IPS DF 19.7 (cell line): ENCODE results near the gene SLC29A3.

ENCODE experiments used
- DNase-seq: peaks from one replicate; pipeline ENCODE4 v3.0.0-alpha.2; 2013; ENCODE audit warnings: low read depth, low spot score

The SLC29A3 gene

DNA sequence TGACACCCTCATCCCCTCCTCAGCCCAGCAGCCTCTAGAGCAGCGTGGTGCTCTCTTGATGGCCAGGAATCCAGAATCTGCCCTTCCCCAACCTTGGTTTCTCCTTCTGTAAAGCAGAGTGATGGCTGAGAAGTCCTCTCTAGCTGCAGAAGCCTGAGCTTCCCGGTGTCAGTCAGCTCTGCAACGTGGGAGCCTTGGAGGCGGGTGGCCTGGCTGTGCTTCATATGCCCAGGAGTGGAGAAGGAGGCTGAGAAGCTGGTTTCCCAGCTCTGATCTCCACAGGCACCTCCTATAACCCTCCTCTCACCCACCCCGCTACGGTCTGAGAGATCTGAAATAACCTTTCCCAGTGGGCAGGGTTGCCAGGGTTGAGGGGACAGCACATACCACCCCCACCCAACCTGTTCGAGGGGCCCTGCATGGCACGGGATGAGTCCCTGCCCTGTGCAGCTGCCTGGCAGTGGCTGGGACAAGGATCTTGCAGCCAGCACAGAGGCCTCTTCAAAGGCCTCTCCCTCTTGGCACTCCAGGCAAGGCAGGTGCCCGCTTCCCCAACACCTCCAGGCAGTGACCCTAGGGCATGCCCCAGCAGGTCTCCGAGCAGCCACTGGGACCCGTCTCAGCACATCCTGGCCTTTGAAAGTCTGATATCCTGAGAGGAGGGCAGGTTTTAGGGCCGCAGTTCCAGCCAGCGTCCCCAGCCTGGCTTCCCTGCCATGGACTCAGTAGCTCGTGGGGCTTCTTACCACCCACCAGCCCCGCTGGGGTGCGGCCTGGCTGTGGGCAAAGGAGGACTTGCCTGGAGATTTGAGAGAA is 18.3 kb upstream of the SLC29A3 start:
- no peak for DNase-seq

- no peak for DNase-seq
These were observed 17.6 kb upstream of the SLC29A3 start for GRCh38 chr10:71301371-71301916.

- no peak for DNase-seq
These were observed 16.6 kb upstream of the SLC29A3 start for GRCh38 chr10:71302451-71302850.

- no peak for DNase-seq
These were observed 16.0 kb upstream of the SLC29A3 start for GRCh38 chr10:71302874-71303568.

GRCh38 chr10:71303569-71303907 is 15.5 kb upstream of the SLC29A3 start:
- no peak for DNase-seq

DNA sequence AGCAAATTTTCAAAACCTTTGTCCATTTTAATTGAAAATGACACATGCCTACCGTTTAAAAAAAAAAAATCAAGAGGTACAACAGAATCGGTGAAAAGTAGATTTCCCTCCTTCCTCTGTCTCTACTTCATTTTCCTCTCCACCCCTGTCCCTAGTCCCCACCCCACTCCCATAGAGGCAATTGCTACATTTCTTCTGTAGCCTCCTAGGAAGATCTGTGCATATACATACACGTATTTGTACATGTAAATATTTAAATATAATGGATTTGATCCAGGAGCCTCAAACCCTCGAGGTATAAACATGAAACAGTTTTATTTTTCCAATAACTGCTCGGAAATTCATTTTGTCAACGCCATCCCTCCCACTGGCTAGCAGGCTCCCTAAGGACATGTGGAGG is 14.1 kb upstream of the SLC29A3 start:
- no peak for DNase-seq

DNA sequence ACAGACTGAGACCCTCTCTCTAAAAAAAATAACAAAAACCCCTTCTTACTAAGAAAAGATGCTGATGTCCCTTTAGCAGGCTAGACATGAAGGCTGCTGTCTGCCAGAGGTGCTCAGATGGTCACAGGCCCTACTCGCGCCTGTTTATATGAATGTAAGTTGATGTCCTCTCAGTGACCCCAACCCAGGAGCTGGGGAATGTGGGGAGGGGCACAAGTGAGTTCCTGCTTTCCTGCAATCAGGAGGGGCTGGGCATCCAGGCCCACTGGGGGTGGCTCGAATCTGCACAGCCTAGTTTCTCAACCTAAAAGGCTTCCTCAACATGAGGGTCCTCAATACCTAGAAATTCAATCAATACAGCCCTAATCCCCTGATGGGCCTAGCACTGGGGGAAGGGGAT is 12.1 kb upstream of the SLC29A3 start:
- no peak for DNase-seq

DNA sequence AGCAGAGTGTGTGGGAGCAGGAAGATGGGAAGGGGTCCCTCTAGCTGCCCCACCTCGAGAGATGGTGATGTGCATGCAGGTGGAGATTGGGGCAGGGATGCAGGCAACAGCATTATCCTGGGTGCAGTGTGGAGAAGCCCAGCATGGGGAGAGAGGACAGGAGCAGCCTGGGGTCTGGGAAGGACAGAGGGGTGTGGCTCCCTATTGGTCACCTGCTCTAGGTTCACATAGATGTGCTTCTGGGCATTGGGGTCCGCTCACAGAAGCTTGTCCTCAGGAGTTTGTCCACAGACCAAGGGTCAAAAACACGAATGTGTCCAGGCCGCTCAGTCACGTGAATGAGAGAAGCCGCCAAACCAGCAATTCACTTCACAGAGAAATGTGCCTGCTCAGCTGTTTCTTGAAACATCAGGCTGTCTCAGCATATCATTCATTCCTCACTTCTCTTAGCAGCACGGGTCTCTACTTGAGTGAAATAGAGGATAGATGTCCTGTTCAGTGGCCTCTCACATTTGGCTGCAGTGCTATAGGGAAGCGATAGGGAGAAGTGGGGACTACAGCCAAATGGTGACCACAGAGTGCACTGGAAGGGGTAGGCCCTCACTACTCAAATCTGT is 11.5 kb upstream of the SLC29A3 start:
- no peak for DNase-seq

DNA sequence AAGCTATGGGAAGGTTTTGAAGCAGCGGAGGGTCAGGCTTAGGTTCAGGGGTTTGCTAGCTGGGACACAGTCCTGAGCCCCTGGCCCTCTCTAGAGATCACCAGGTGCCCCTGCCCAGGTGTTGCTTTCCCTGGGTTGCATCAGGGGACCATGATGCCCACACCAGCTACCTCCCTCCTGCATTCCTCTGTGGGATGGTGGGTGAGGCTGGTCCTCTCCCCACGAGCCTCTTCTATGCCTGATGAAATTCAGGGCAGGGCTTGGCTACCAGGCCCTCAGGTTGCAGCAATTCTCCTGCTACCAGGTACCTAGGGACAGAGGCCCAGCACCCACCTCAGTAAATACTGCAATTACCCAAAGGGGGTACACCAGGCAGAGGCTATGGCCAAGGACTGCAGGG is 10.8 kb upstream of the SLC29A3 start:
- no peak for DNase-seq

- DNase-seq: no peak
These were observed 10.1 kb upstream of the SLC29A3 start for GRCh38 chr10:71308985-71309384.

- no peak for DNase-seq
These were observed 9.1 kb upstream of the SLC29A3 start for GRCh38 chr10:71309919-71310318.

- DNase-seq: no peak
These were observed 6.8 kb upstream of the SLC29A3 start for GRCh38 chr10:71312220-71312619.

- no peak for DNase-seq
These were observed 6.0 kb upstream of the SLC29A3 start for GRCh38 chr10:71312811-71313789.

- no peak for DNase-seq
These were observed 4.9 kb upstream of the SLC29A3 start for GRCh38 chr10:71314028-71314693.

DNA sequence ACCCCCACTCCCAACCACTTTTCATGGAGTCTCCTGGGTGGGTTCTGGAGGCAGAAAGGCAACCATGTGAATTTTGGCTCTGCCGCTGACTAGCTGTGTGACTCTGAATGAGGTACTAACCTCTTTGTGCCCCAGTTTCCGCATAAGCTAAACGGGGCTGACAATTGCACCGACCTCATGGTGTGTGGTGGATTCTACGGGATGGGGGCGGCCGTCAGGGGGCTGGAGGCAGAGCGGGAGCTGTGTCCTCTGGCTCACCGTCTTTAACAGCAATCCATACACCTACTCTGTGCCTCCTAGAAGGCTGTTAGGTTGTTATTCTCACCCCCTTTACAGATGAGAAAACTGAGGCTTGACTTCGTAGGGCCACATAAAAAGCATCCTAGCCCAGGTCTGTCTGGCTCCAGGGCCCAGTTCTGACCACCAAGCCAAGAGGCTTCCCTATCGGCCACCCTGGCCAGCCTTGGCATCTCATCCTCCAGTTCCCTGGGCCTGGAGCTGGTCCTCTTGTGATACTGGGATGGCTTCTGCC is 4.3 kb upstream of the SLC29A3 start:
- no peak for DNase-seq

GRCh38 chr10:71316056-71316785 is 2.8 kb upstream of the SLC29A3 start:
- no peak for DNase-seq

- DNase-seq: no peak
These were observed 2.3 kb upstream of the SLC29A3 start for GRCh38 chr10:71316786-71317160.

DNA sequence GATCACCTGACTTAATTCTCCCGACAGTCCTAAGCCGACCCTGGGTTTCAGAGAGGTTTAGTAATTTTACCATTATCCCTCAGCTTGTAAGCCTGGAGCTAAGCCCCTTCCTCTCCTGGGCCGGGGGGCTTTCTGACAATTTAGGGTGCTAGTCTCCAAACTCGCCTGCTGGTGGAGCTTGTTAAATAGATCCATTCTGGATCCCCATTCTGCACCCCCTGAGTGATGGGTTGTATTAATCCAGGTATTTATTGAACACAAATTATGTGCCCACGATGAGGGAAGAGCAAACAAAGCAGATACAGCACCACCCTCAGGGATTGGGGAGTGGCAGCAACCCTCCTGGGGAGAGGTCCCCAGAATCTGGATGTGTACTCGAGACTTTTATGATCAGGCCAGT is 1.3 kb upstream of the SLC29A3 start:
- no peak for DNase-seq

GRCh38 chr10:71319800-71320392 is 837 bp downstream of the SLC29A3 start:
- DNase-seq: no peak

DNA sequence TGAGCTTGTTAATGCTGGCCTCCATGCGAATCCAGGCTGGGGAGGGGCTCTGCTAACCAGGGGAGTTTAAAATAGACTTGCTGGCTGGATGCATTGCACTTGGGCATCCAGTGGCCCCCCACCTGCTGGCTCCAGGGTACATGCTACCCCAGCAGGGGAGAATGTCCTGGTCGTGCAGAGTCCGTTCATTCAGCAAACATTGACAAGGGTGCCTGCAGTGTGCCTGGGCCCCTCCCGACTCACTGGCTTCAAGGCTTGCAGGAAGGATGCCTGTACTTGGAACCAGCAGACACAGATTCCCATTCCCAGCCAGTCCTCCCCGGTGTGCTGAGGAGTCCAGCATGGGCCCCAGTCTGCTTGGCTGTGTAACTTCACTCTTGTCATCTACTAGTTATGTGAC is 1.5 kb downstream of the SLC29A3 start:
- DNase-seq: no peak
